PC-9 (cell line): ENCODE measurements around the gene SPAG9.

Source experiments
- CTCF ChIP-seq: fragments of 200-600 bp; sonication (generic); conservative IDR thresholded peaks from 2 replicates; pipeline ENCODE4 v1.6.1; 2017; ENCODE audit warnings: mixed run types, antibody characterized with exemption, mild to moderate bottlenecking, moderate library complexity
- EZH2 ChIP-seq: fragments of 200-600 bp; sonication (generic); IDR thresholded peaks from 2 replicates; pipeline ENCODE4 v1.8.0; 2017; ENCODE audit warnings: antibody characterized with exemption, low read depth

- TF ChIP-seq CTCF (peak; percentile 82), EZH2 (no peak)
Measured at GRCh38 chr17:51056813-51057510, 63.7 kb downstream of the SPAG9 start.
